Forelimb muscle (tissue), 1 donor: ENCODE results near the gene TRIM71. TPM values are rescaled to one million over a fixed set of nuclear protein-coding genes. Genes with fewer than 3 reads are reported as not detected.
A peak's percentile ranks its signal among the peaks of the same experiment; 100 is the strongest.
"Not testable (repeated sequence)": the region's sequence is repeated elsewhere in the genome, so short reads cannot be mapped to it uniquely, and the experiment has no call there.

Experiments
- DNase-seq: peaks from one replicate; pipeline ENCODE4 v3.0.0-alpha.2; 2013; ENCODE audit warnings: low read depth
- polyA plus RNA-seq: library from polyadenylated mRNA; unstranded; fragments of 120-200 nt; gene quantifications from one replicate; pipeline ENCODE4 v1.2.1, GENCODE V29; 2013; ENCODE audit not compliant: insufficient read length

The TRIM71 gene
- polyA plus RNA-seq, 1 donor = 0.15 TPM

- peak; percentile 13 for DNase-seq
These were observed 116.4 kb downstream of the TRIM71 start for GRCh38 chr3:32934150-32934742.

- DNase-seq = no peak
These were observed 119.5 kb downstream of the TRIM71 start for GRCh38 chr3:32937331-32937730.

GRCh38 chr3:32939531-32940284 is 121.9 kb downstream of the TRIM71 start:
- not testable (repeated sequence) for DNase-seq

GRCh38 chr3:32940726-32941125 is 122.9 kb downstream of the TRIM71 start:
- no peak for DNase-seq

GRCh38 chr3:32945136-32945535 is 127.3 kb downstream of the TRIM71 start:
- DNase-seq = no peak

- DNase-seq = not testable (repeated sequence)
These were observed 127.8 kb downstream of the TRIM71 start for GRCh38 chr3:32945598-32945997.

- no peak for DNase-seq
These were observed 129.4 kb downstream of the TRIM71 start for GRCh38 chr3:32946973-32947788.

Other genes with a start within 250 kb of the TRIM71 start
- 35.7 TPM for gene DYNC1LI1, start 247.1 kb upstream of the TRIM71 start, polyA plus RNA-seq
- 23.4 TPM for gene CNOT10, start 132.8 kb upstream of the TRIM71 start, polyA plus RNA-seq
- gene CCR4, start 133.6 kb downstream of the TRIM71 start, polyA plus RNA-seq = 0.04 TPM